T-helper 17 cell (primary cell): Measurements from ENCODE around the gene GOLIM4. TPM values are rescaled to one million over a fixed set of nuclear protein-coding genes. Genes with fewer than 3 reads are reported as not detected.

Experiments
- ATAC-seq: fragments of 150-1000 bp; cut with Tn5 transposase; 2 replicates; pipeline ENCODE4 v1.10.0; 2021; ENCODE audit warnings: mild to moderate bottlenecking, moderate library complexity
- DNase-seq, 3 donors: peaks; one replicate each; pipeline versions ENCODE4 v3.0.0 to v3.0.0-alpha.2; 2020 to 2021
- H3K9me3 ChIP-seq: one replicate; pipeline ENCODE4 v1.7.0; 2013; ENCODE audit warnings: low read length, mild to moderate bottlenecking; ENCODE audit not compliant: control insufficient read depth, poor library complexity, severe bottlenecking
- H3K27ac Mint-ChIP-seq: one replicate; pipeline ENCODE4 v1.8.0; 2022; ENCODE audit warnings: mild to moderate bottlenecking, moderate library complexity, mixed read lengths
- H3K27me3 Mint-ChIP-seq: one replicate; pipeline ENCODE4 v1.8.0; 2022; ENCODE audit warnings: mixed read lengths
- H3K36me3 Mint-ChIP-seq: one replicate; pipeline ENCODE4 v1.8.0; 2022; ENCODE audit warnings: low read depth, mixed read lengths
- H3K4me1 Mint-ChIP-seq: one replicate; pipeline ENCODE4 v1.8.0; 2022; ENCODE audit warnings: mild to moderate bottlenecking, mixed read lengths
- H3K4me3 Mint-ChIP-seq: one replicate; pipeline ENCODE4 v1.8.0; 2022; ENCODE audit warnings: mild to moderate bottlenecking, moderate library complexity, mixed read lengths
- total RNA-seq, 4 donors: library from RNA in 2 of 4; stranded (reverse) in 2 of 4; gene quantifications; one replicate each; pipeline ENCODE4 v1.2.3 and lab custom pipeline; 2022 to 2026

The GOLIM4 gene
- total RNA-seq, 2 donors from 2014 or later: 1.0 to 1.5 TPM

DNA sequence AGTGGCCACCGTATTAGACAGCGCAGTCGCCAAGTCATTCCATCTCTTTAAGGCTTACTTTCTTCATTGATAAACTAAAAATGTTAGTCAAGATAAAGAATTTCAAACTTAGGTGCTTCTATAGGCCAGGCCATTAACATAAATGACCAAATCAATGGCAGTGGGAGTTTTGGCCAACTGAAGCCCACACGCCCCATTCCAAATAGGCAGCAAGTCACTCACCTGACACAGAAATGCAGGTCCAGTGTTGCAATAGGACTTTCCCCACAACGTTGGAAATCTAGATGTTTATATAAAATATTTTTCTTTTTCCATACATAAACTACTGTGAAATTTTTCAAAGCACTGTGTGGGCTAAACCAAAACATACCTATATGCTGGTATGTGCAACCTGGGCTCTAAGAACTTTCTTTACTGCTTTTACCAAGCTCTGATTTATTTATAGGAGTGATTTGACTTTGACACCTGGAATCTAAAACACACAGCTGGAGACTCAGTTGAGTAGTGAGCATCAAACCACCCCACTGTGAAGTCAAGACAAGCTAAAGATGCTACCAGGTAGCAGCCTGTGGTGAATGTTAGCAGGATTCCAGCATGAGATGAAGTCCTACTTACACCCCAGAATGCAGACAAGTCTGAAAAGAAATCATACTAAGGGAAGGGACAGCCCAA, 15.1 kb downstream of the GOLIM4 start:
- no peak for DNase-seq
- H3K9me3 ChIP-seq: no peaks in the 10 kb centered on the region
- H3K27ac Mint-ChIP-seq: no peak overlapping the region
- no peaks in the 10 kb centered on the region for H3K36me3 Mint-ChIP-seq
- H3K4me3 Mint-ChIP-seq: no peak overlapping the region
- H3K27me3 Mint-ChIP-seq: no peaks in the 10 kb centered on the region
- no peak for ATAC-seq
- H3K4me1 Mint-ChIP-seq: no peaks in the 10 kb centered on the region

GRCh38 chr3:168080022-168080421, 15.7 kb downstream of the GOLIM4 start:
- no peaks in the 10 kb centered on the region for H3K4me1 Mint-ChIP-seq
- no peak for ATAC-seq
- no peaks in the 10 kb centered on the region for H3K27me3 Mint-ChIP-seq

DNA sequence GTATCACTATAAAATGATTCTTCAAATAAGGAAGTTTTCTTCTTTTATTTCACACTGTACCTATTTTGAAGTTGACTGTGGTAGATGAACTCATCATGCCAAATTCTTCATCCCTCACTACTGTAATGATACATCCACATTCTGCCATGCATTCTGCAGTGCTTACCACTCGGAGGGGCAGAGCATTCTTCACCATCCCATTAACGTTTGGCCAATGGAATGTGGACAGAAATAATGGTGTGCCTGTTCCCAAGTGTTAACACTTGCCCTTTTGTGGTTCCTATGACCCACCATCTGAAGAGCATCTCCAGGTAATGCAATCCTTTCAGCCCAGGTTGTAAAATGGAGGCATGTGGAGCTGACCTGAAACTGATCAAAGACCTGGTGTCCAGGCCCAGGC, 18.6 kb downstream of the GOLIM4 start:
- Mint-ChIP-seq H3K36me3 (no peaks in the 10 kb centered on the region), H3K4me1 (no peaks in the 10 kb centered on the region), H3K27ac (no peak overlapping the region), H3K27me3 (no peaks in the 10 kb centered on the region), H3K4me3 (no peak overlapping the region)
- ATAC-seq (no peak), DNase-seq (no peak)
- no peaks in the 10 kb centered on the region for H3K9me3 ChIP-seq

More at GRCh38 chr3:168080022-168080421, 15.7 kb downstream of the GOLIM4 start:
- Mint-ChIP-seq H3K27ac (no peak overlapping the region), H3K4me3 (no peak overlapping the region), H3K36me3 (no peaks in the 10 kb centered on the region)
- no peaks in the 10 kb centered on the region for H3K9me3 ChIP-seq
- no peak for DNase-seq

- no peak overlapping the region for H3K27ac Mint-ChIP-seq
- no peaks in the 10 kb centered on the region for H3K4me1 Mint-ChIP-seq
- no peaks in the 10 kb centered on the region for H3K9me3 ChIP-seq
- no peaks in the 10 kb centered on the region for H3K27me3 Mint-ChIP-seq
- H3K36me3 Mint-ChIP-seq: no peaks in the 10 kb centered on the region
- DNase-seq (no peak), ATAC-seq (no peak)
- no peak overlapping the region for H3K4me3 Mint-ChIP-seq
Measured at GRCh38 chr3:168073842-168074605, 21.7 kb downstream of the GOLIM4 start.

GRCh38 chr3:168072323-168072650, 23.4 kb downstream of the GOLIM4 start:
- ATAC-seq (no peak), DNase-seq (no peak)
- no peaks in the 10 kb centered on the region for H3K27me3 Mint-ChIP-seq
- no peaks in the 10 kb centered on the region for H3K9me3 ChIP-seq
- no peaks in the 10 kb centered on the region for H3K36me3 Mint-ChIP-seq
- no peak overlapping the region for H3K27ac Mint-ChIP-seq
- H3K4me3 Mint-ChIP-seq: no peak overlapping the region
- H3K4me1 Mint-ChIP-seq: no peaks in the 10 kb centered on the region

DNA sequence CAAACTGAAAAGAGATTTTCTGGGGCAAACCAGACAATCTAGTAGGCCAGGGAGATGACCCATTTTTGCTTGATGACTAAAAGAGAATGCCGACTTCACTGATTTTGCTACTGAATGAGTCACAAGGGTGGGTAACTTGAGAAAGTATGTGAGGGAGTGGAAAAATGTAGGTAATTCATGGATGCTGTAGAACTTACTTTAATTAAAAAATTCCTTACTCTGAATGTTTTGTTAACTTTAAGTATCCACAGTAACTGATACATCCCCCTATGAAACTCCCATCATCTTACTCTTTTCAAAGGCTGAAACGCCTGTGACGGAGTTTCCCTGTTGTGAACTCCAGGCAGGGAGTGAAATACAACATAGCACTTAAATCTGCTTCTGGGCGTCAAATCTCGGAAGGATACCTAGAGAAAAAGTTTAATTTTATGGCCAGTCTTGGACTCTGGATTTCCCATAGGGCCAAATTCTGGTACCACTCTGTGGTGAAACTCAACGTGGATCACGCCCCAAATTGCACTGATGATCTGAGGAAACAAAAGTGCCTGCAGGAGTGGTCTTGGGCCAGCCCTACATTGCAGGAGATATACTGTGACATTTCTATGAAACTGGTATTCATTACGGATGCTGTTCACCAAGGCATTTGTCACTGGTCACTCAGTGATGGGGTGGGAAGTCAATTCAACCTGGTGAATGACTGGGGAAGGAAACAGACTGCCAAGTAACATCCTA, 24.0 kb downstream of the GOLIM4 start:
- Mint-ChIP-seq H3K4me1 (no peaks in the 10 kb centered on the region), H3K27ac (no peak overlapping the region), H3K36me3 (no peaks in the 10 kb centered on the region), H3K4me3 (no peak overlapping the region), H3K27me3 (no peaks in the 10 kb centered on the region)
- ATAC-seq (no peak), DNase-seq (no peak)
- H3K9me3 ChIP-seq: no peaks in the 10 kb centered on the region

DNA sequence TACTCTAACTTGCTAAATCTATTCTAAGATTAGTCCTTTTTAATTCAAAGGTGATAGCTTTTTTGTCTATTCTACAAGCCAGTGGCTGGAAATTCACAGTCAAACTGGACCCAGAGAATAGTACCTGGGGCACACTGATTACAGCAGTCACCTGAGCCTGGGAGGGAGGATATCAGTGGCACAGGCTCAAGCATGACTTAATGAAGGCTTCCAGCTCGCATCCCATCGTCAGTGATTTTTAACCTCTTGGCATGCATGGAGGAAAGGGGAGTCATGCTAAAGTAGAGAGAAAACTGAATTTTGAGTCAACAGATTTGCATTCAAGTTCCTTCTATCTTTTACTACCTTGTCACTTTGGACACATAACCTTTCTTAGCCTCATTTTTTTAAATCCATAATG, 24.8 kb downstream of the GOLIM4 start:
- no peak overlapping the region for H3K27ac Mint-ChIP-seq
- H3K27me3 Mint-ChIP-seq: no peaks in the 10 kb centered on the region
- H3K36me3 Mint-ChIP-seq: no peaks in the 10 kb centered on the region
- ATAC-seq: no peak
- no peak overlapping the region for H3K4me3 Mint-ChIP-seq
- no peaks in the 10 kb centered on the region for H3K9me3 ChIP-seq
- H3K4me1 Mint-ChIP-seq: no peaks in the 10 kb centered on the region
- no peak for DNase-seq

GRCh38 chr3:168068346-168068745, 27.4 kb downstream of the GOLIM4 start:
- no peaks in the 10 kb centered on the region for H3K27me3 Mint-ChIP-seq
- no peak for DNase-seq
- no peak for ATAC-seq
- H3K9me3 ChIP-seq: no peaks in the 10 kb centered on the region
- no peaks in the 10 kb centered on the region for H3K36me3 Mint-ChIP-seq
- H3K27ac Mint-ChIP-seq: no peak overlapping the region
- no peak overlapping the region for H3K4me3 Mint-ChIP-seq
- H3K4me1 Mint-ChIP-seq: no peaks in the 10 kb centered on the region

DNA sequence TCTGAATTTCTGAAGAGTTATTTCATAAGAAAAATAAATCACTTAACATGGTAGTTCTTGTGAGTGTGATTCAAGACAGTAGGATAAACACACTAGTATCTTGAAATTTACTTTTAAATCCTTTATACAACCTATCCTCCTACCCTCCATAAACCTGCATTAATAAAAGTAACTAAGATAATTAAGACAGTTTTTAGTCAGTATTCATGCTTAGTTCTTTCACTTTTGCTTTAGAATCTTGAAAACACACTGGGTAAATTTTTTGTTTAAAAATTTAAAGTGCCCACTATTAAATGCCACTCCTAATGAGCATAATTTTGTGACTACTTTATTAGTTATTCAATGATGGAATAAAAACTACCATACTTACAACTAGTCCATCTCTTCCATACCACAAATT, 28.8 kb downstream of the GOLIM4 start:
- no peaks in the 10 kb centered on the region for H3K9me3 ChIP-seq
- H3K27me3 Mint-ChIP-seq: no peaks in the 10 kb centered on the region
- no peak overlapping the region for H3K27ac Mint-ChIP-seq
- peaks cover 3% of the 10 kb centered on the region for H3K4me1 Mint-ChIP-seq
- DNase-seq (no peak), ATAC-seq (no peak)
- H3K36me3 Mint-ChIP-seq: no peaks in the 10 kb centered on the region
- H3K4me3 Mint-ChIP-seq: no peak overlapping the region

GRCh38 chr3:168065569-168065968, 30.2 kb downstream of the GOLIM4 start:
- DNase-seq: no peak
- H3K36me3 Mint-ChIP-seq: no peaks in the 10 kb centered on the region
- H3K9me3 ChIP-seq: no peaks in the 10 kb centered on the region
- no peak overlapping the region for H3K27ac Mint-ChIP-seq
- H3K4me3 Mint-ChIP-seq: no peak overlapping the region
- ATAC-seq: no peak
- peaks cover 11% of the 10 kb centered on the region for H3K4me1 Mint-ChIP-seq
- peaks cover 7% of the 10 kb centered on the region for H3K27me3 Mint-ChIP-seq

GRCh38 chr3:168063122-168063521, 32.6 kb downstream of the GOLIM4 start:
- no peak for ATAC-seq
- H3K27me3 Mint-ChIP-seq: peaks cover 15% of the 10 kb centered on the region
- no peaks in the 10 kb centered on the region for H3K9me3 ChIP-seq
- H3K36me3 Mint-ChIP-seq: peaks cover 2% of the 10 kb centered on the region
- H3K4me3 Mint-ChIP-seq: no peak overlapping the region
- no peak for DNase-seq
- H3K27ac Mint-ChIP-seq: no peak overlapping the region
- peaks cover 11% of the 10 kb centered on the region for H3K4me1 Mint-ChIP-seq

DNA sequence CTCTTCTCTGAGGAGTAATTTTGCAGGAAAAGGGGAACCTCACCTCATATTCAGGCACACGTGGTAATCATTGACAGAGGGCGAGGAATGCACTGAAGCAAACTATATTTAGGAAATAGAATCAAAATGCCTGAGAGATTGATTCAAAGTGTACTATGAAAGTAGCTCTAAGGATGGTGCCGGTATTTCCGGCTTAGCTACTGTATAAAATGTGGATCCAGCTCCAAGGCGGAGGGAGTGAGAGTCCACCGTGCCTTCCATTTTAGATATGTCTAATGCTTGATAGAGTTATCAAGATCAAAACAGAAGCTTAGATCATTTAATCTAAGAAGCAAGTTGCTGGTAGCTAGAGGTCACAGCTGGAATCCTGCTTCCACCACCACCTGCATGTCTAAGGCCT, 33.0 kb downstream of the GOLIM4 start:
- Mint-ChIP-seq H3K4me1 (peaks cover 11% of the 10 kb centered on the region), H3K4me3 (no peak overlapping the region), H3K27ac (no peak overlapping the region), H3K36me3 (peaks cover 2% of the 10 kb centered on the region), H3K27me3 (peaks cover 15% of the 10 kb centered on the region)
- DNase-seq (no peak), ATAC-seq (no peak)
- H3K9me3 ChIP-seq: no peaks in the 10 kb centered on the region

DNA sequence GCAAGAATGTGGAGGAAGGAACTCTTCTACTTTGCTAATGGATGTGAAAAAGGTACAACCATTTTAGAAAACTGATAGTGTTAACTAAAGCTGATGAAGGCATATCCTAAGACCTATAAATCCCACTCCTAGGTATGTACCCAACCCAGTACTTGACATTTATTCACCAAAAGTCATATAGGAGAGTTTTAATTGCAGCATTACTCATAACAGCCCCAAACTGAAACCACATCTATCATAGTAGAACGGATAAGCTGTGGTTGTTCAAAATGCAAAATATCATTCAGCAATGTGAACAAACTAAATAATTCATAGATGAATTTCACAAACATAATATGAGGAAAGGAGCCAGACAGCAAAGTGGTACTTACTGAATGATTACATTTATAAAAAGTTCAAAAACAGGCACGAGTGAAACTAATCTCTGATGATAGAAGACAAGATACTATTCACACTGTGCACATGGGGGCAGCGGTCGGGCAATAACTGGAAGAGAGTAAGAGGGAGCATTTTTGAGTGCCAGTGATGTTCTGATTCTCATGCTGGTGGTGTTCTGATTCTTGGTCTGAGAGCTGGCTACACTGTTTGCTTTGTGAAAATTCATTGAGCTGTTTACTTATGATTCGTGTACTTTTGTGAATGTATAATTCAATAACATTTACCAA, 34.3 kb downstream of the GOLIM4 start:
- DNase-seq: no peak
- peaks cover 15% of the 10 kb centered on the region for H3K27me3 Mint-ChIP-seq
- ATAC-seq: no peak
- H3K27ac Mint-ChIP-seq: no peak overlapping the region
- peaks cover 2% of the 10 kb centered on the region for H3K36me3 Mint-ChIP-seq
- no peak overlapping the region for H3K4me3 Mint-ChIP-seq
- peaks cover 11% of the 10 kb centered on the region for H3K4me1 Mint-ChIP-seq
- no peaks in the 10 kb centered on the region for H3K9me3 ChIP-seq
